ENCODE results near the gene PHOSPHO2. TPM values are rescaled to one million over a fixed set of nuclear protein-coding genes. Genes with fewer than 3 reads are reported as not detected.

Gene PHOSPHO2
- total and polyA plus RNA-seq, 2 donors (not counting 3 experiments of a cell fraction or from before 2014, with no cell fraction given), result 0.69 to 2.7 TPM

DNA sequence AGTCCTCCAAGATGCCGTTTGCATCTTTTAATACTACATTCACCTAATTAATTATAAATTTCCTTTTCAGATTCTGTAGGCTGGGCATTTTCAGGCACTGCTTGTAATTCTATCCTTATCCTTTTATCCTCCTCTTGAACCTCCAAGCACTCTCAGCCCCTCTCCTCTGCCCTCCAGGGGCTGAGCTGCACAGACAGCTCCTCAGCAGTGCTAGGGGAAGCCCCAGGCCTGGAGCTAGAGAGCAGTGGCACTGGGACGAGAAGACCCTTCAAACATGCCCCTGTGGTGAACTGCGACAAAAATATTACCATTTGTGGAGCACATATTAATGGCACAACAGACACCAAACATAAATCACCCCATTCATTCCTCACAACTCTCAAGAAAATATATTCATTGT lies 33.0 kb upstream of the PHOSPHO2 start:
- Histone ChIP-seq H3K9me1 (replicated peaks; ENCODE audit: control insufficient read depth, extremely low read depth, insufficient read depth, low read length) (no peaks in the 10 kb centered on the region), H3K4me3 (replicated peaks in 1 of 3; ENCODE audit: insufficient read depth in 1 of 3, low read depth in 1 of 3, low read length in 3 of 3) (no peak overlapping the region), H3K4me2 (ENCODE audit: insufficient read depth, low read length) (no peak overlapping the region), H3K27ac (ENCODE audit: insufficient read depth, low read depth, low read length) (no peak overlapping the region), H4K20me1 (replicated peaks; ENCODE audit: control insufficient read depth, extremely low read depth, insufficient read depth, low read length) (no peaks in the 10 kb centered on the region), H3K79me2 (ENCODE audit: control insufficient read depth, insufficient read depth, low read length) (no peaks in the 10 kb centered on the region), H3K36me3 (ENCODE audit: control insufficient read depth in 2 of 2, extremely low read depth in 1 of 2, insufficient read depth in 2 of 2, low read length in 2 of 2) (no peaks in the 10 kb centered on the region), H2AFZ (ENCODE audit: low read depth, low read length) (no peak overlapping the region), H3K9me3 (replicated peaks; ENCODE audit: control insufficient read depth, insufficient read depth, low read length) (no peaks in the 10 kb centered on the region), H3K27me3 (ENCODE audit: control insufficient read depth in 2 of 2, insufficient read depth in 2 of 2, low read length in 2 of 2) (peaks cover 5 to 6% of the 10 kb centered on the region in 2 experiments), H3K9ac (replicated peaks; ENCODE audit: extremely low read depth, insufficient read depth, low read length) (no peak overlapping the region), H3K4me1 (ENCODE audit: control insufficient read depth, extremely low read depth, insufficient read depth, low read length) (no peaks in the 10 kb centered on the region)
- ChIA-PET POLR2A (no interaction called here), CTCF (no interaction called here)
- TF ChIP-seq, protein P1, sequence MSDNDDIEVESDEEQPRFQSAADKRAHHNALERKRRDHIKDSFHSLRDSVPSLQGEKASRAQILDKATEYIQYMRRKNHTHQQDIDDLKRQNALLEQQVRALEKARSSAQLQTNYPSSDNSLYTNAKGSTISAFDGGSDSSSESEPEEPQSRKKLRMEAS (IDR thresholded peaks at IDR 0.05; ENCODE audit: insufficient read depth, insufficient read length), result no peak
- no peak for TF ChIP-seq JUN (IDR thresholded peaks at IDR 0.05; ENCODE audit: borderline replicate concordance, insufficient read depth, insufficient read length, low read depth)
- no peak for TF ChIP-seq POLR2A (IDR thresholded peaks at IDR 0.05; ENCODE audit: low read depth, low read length)
- FAIRE-seq (no peak), DNase-seq (ENCODE audit: low read depth, low spot score) (no peak)
- dilution Hi-C loops (cut with MboI; ENCODE audit: extremely low pct_ligation_motif_present, low sequenced_read_pairs) (no loop called here), intact Hi-C loops (cut with micrococcal nuclease) (no loop called here)
- no TSS peak for BruUV-seq (replicated peaks)

DNA sequence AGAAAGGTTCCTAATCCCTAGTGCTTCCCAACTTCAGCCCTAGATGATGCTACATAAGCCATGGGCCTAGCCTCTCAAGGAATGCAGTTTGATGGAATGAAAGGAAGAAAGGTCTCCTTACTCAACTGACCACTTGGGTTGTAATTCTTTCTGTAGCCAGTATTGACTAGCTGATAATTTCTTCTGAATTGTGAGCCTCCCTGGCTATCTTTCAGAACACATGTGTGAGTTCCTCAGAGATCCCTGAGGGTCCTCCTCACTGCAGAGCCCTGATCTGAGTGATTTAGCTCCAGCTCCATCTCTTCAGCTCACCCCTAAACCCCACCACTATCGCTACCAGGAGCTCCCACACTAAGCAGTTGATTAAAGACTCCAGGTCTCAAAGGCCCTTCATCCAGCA lies 31.5 kb upstream of the PHOSPHO2 start:
- H3K4me1 ChIP-seq (ENCODE audit: control insufficient read depth, extremely low read depth, insufficient read depth, low read length), result no peaks in the 10 kb centered on the region
- FAIRE-seq (no peak), DNase-seq (ENCODE audit: low read depth, low spot score) (no peak)
- H3K4me2 ChIP-seq (ENCODE audit: insufficient read depth, low read length), result no peak overlapping the region
- no peak overlapping the region for H2AFZ ChIP-seq (ENCODE audit: low read depth, low read length)
- H3K79me2 ChIP-seq (ENCODE audit: control insufficient read depth, insufficient read depth, low read length), result no peaks in the 10 kb centered on the region
- POLR2A ChIA-PET, result no interaction called here
- no TSS peak for BruUV-seq (replicated peaks)
- no peak overlapping the region for H3K4me3 ChIP-seq (replicated peaks in 1 of 3; ENCODE audit: insufficient read depth in 1 of 3, low read depth in 1 of 3, low read length in 3 of 3)
- no peak for TF ChIP-seq POLR2A (IDR thresholded peaks at IDR 0.05; ENCODE audit: low read depth, low read length)
- TF ChIP-seq MYC (IDR thresholded peaks at IDR 0.05; ENCODE audit: low read depth, low read length), result no peak
- TF ChIP-seq FOS (IDR thresholded peaks at IDR 0.05; ENCODE audit: borderline replicate concordance, insufficient read depth, low read length), result no peak
- TF ChIP-seq, protein P1 (IDR thresholded peaks at IDR 0.05; ENCODE audit: insufficient read depth, insufficient read length), result no peak
- no peak for TF ChIP-seq JUN (IDR thresholded peaks at IDR 0.05; ENCODE audit: borderline replicate concordance, insufficient read depth, insufficient read length, low read depth)
- no peak for TF ChIP-seq EZH2 (IDR thresholded peaks at IDR 0.05; ENCODE audit: borderline replicate concordance, low read depth, low read length, severe bottlenecking)
- no peak for TF ChIP-seq GATA2 (IDR thresholded peaks at IDR 0.05; ENCODE audit: insufficient read depth, insufficient read length, low read depth, low read length)
- dilution Hi-C loops (cut with MboI; ENCODE audit: extremely low pct_ligation_motif_present, low sequenced_read_pairs), result no loop called here
- no peak overlapping the region for H3K9ac ChIP-seq (replicated peaks; ENCODE audit: extremely low read depth, insufficient read depth, low read length)
- no peaks in the 10 kb centered on the region for H3K9me3 ChIP-seq (replicated peaks; ENCODE audit: control insufficient read depth, insufficient read depth, low read length)
- no peaks in the 10 kb centered on the region for H3K9me1 ChIP-seq (replicated peaks; ENCODE audit: control insufficient read depth, extremely low read depth, insufficient read depth, low read length)
- H4K20me1 ChIP-seq (replicated peaks; ENCODE audit: control insufficient read depth, extremely low read depth, insufficient read depth, low read length), result no peaks in the 10 kb centered on the region
- no peaks in the 10 kb centered on the region for H3K36me3 ChIP-seq (ENCODE audit: control insufficient read depth in 2 of 2, extremely low read depth in 1 of 2, insufficient read depth in 2 of 2, low read length in 2 of 2)
- H3K27me3 ChIP-seq (ENCODE audit: control insufficient read depth in 2 of 2, insufficient read depth in 2 of 2, low read length in 2 of 2), result peaks cover 5 to 6% of the 10 kb centered on the region in 2 experiments
- intact Hi-C loops (cut with micrococcal nuclease), result no loop called here
- no peak overlapping the region for H3K27ac ChIP-seq (ENCODE audit: insufficient read depth, low read depth, low read length)
- CTCF ChIA-PET, result no interaction called here
